ENCODE data around the gene PACS2.

PACS2 gene

GRCh38 chr14:105414456-105415371 lies 100.2 kb downstream of the PACS2 start:
- in situ Hi-C loops (cut with HindIII; ENCODE audit: low pct_unique_long_range_greater_than_20kb, low sequenced_read_pairs): no loop called here
- DNase-seq (ENCODE audit: low read depth in 1 of 2, low spot score in 1 of 2): peak; percentile 83 to 91
- no peak for TF ChIP-seq JUND (IDR thresholded peaks at IDR 0.05; ENCODE audit: low read depth)

GRCh38 chr14:105415481-105416428 lies 101.2 kb downstream of the PACS2 start:
- DNase-seq (ENCODE audit: low read depth in 1 of 2, low spot score in 1 of 2): no peak
- TF ChIP-seq JUND (IDR thresholded peaks at IDR 0.05; ENCODE audit: low read depth): no peak
- in situ Hi-C loops (cut with HindIII; ENCODE audit: low pct_unique_long_range_greater_than_20kb, low sequenced_read_pairs): no loop called here

- no peak for TF ChIP-seq JUND (IDR thresholded peaks at IDR 0.05; ENCODE audit: low read depth)
- no peak for DNase-seq (ENCODE audit: low read depth in 1 of 2, low spot score in 1 of 2)
- in situ Hi-C loops (cut with HindIII; ENCODE audit: low pct_unique_long_range_greater_than_20kb, low sequenced_read_pairs): no loop called here
Measured at GRCh38 chr14:105416671-105417070, 102.1 kb downstream of the PACS2 start.

- no peak for DNase-seq (ENCODE audit: low read depth in 1 of 2, low spot score in 1 of 2)
- in situ Hi-C loops (cut with HindIII; ENCODE audit: low pct_unique_long_range_greater_than_20kb, low sequenced_read_pairs): no loop called here
- no peak for TF ChIP-seq JUND (IDR thresholded peaks at IDR 0.05; ENCODE audit: low read depth)
Measured at GRCh38 chr14:105417690-105418121, 103.2 kb downstream of the PACS2 start.

GRCh38 chr14:105418269-105419194 lies 104.0 kb downstream of the PACS2 start:
- in situ Hi-C loops (cut with HindIII; ENCODE audit: low pct_unique_long_range_greater_than_20kb, low sequenced_read_pairs): no loop called here
- TF ChIP-seq JUND (IDR thresholded peaks at IDR 0.05; ENCODE audit: low read depth): no peak
- no peak for DNase-seq (ENCODE audit: low read depth in 1 of 2, low spot score in 1 of 2)

GRCh38 chr14:105419195-105420091 lies 104.9 kb downstream of the PACS2 start, which contains the start of gene MTA1:
TSS of gene MTA1 (plus strand) at chr14:105419827. CDS start at chr14:105420036, 209 bp downstream.
- no peak for TF ChIP-seq JUND (IDR thresholded peaks at IDR 0.05; ENCODE audit: low read depth)
- DNase-seq (ENCODE audit: low read depth in 1 of 2, low spot score in 1 of 2): peak; percentile 61 to 83
- in situ Hi-C loops (cut with HindIII; ENCODE audit: low pct_unique_long_range_greater_than_20kb, low sequenced_read_pairs): no loop called here

- no peak for DNase-seq (ENCODE audit: low read depth in 1 of 2, low spot score in 1 of 2)
- TF ChIP-seq JUND (IDR thresholded peaks at IDR 0.05; ENCODE audit: low read depth): no peak
- in situ Hi-C loops (cut with HindIII; ENCODE audit: low pct_unique_long_range_greater_than_20kb, low sequenced_read_pairs): no loop called here
Measured at GRCh38 chr14:105420101-105420973, 105.8 kb downstream of the PACS2 start.

GRCh38 chr14:105420974-105421674 lies 106.6 kb downstream of the PACS2 start:
- in situ Hi-C loops (cut with HindIII; ENCODE audit: low pct_unique_long_range_greater_than_20kb, low sequenced_read_pairs): no loop called here
- no peak for TF ChIP-seq JUND (IDR thresholded peaks at IDR 0.05; ENCODE audit: low read depth)

GRCh38 chr14:105421723-105422615 lies 107.4 kb downstream of the PACS2 start:
- in situ Hi-C loops (cut with HindIII; ENCODE audit: low pct_unique_long_range_greater_than_20kb, low sequenced_read_pairs): no loop called here
- TF ChIP-seq JUND (IDR thresholded peaks at IDR 0.05; ENCODE audit: low read depth): no peak
- no peak for DNase-seq (ENCODE audit: low read depth in 1 of 2, low spot score in 1 of 2)

More at GRCh38 chr14:105420974-105421674, 106.6 kb downstream of the PACS2 start:
- no peak for DNase-seq (ENCODE audit: low read depth in 1 of 2, low spot score in 1 of 2)

All from T47D (cell line).